HepG2 (cell line): ENCODE data around the gene ZBTB20. TPM values are rescaled to one million over a fixed set of nuclear protein-coding genes. Genes with fewer than 3 reads are reported as not detected.

Experiments used
- JDP2 ChIP-seq: sonication (generic); formaldehyde crosslinking; IDR thresholded peaks from 2 replicates; pipeline ENCODE4 v1.8.1; 2022; ENCODE audit warnings: missing genetic modification reagents, borderline replicate concordance
- SP5 ChIP-seq: IDR thresholded peaks from 2 replicates; pipeline ENCODE4 v1.6.1; 2016; ENCODE audit warnings: low read depth, borderline replicate concordance
- TEAD2 ChIP-seq: sonication (generic); formaldehyde crosslinking; IDR thresholded peaks from 2 replicates; pipeline ENCODE4 v1.9.0; 2021; ENCODE audit warnings: missing genetic modification reagents
- ZNF235 ChIP-seq: sonication (generic); formaldehyde crosslinking; IDR thresholded peaks from 2 replicates; pipeline ENCODE4 v1.8.1; 2023; ENCODE audit warnings: mild to moderate bottlenecking, missing genetic modification reagents, borderline replicate concordance
- ZNF24 ChIP-seq: fragments of 450-650 bp; IDR thresholded peaks from 2 replicates; pipeline ENCODE4 v1.6.1; 2017; ENCODE audit warnings: antibody characterized with exemption, mild to moderate bottlenecking
- polyA plus RNA-seq, 8 experiments: library from polyadenylated mRNA; depleted of rRNA in 3 of 8; stranded (reverse) in 7 of 8; unstranded in 1 of 8; fragments of >200 nt; fragmentation: Illumina TruSeq in 4 of 8; extraction: Trizol in 4 of 8; gene quantifications; 2 replicates each; pipeline versions ENCODE4 v1.2.1 to v1.2.3, GENCODE V29; 2011 to 2016; ENCODE audit warnings: low read depth in 4 of 8, missing spikeins in 1 of 8, mixed read lengths in 1 of 8; ENCODE audit not compliant: insufficient read depth in 1 of 8
- total RNA-seq, 5 experiments: library from RNA; depleted of rRNA; stranded (reverse); fragments of >200 nt; fragmentation: Illumina TruSeq; extraction: Trizol; gene quantifications; 2 replicates each; pipeline ENCODE4 v1.2.3, GENCODE V29; 2016; ENCODE audit warnings: low read depth in 1 of 5
- TF ChIP-seq, protein P1 (sequence below): sonication (generic); formaldehyde crosslinking; IDR thresholded peaks from 2 replicates; pipeline ENCODE4 v1.4.0; 2020; ENCODE audit warnings: mild to moderate bottlenecking, missing genetic modification reagents
- TF ChIP-seq, protein P2 (sequence below): sonication (generic); formaldehyde crosslinking; IDR thresholded peaks from 2 replicates; pipeline ENCODE4 v1.8.0; 2022; ENCODE audit warnings: missing genetic modification reagents, low read depth, mild to moderate bottlenecking, borderline replicate concordance
- TF ChIP-seq, protein P3 (sequence below): sonication (generic); formaldehyde crosslinking; conservative IDR thresholded peaks from 2 replicates; pipeline ENCODE4 v1.4.0; 2020; ENCODE audit warnings: missing genetic modification reagents

Gene ZBTB20
- total and polyA plus RNA-seq, 2 of the 13 experiments (the other 11 are each of a cell fraction or from before 2014, with no cell fraction given) = 1.9 to 8.8 TPM

DNA sequence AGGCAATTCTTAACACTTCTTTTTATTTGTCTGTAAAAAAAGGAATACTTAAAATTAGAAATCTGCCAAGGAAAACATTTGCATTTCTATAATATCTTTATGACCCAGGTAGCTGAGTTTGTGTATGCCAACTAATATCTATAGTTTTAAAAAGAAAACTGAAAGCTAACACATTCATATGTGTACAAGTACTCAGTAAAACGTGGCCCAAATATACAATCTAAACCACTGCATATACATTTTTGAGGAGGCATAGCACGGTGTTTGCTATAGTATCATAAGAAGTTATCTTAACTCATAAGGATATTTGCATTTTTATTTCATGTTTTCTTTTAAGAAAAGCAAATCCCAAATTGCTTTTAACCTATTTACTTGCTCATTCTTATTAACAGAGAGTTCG lies 172.7 kb downstream of the ZBTB20 start (continued):
- TF ChIP-seq, protein P1, sequence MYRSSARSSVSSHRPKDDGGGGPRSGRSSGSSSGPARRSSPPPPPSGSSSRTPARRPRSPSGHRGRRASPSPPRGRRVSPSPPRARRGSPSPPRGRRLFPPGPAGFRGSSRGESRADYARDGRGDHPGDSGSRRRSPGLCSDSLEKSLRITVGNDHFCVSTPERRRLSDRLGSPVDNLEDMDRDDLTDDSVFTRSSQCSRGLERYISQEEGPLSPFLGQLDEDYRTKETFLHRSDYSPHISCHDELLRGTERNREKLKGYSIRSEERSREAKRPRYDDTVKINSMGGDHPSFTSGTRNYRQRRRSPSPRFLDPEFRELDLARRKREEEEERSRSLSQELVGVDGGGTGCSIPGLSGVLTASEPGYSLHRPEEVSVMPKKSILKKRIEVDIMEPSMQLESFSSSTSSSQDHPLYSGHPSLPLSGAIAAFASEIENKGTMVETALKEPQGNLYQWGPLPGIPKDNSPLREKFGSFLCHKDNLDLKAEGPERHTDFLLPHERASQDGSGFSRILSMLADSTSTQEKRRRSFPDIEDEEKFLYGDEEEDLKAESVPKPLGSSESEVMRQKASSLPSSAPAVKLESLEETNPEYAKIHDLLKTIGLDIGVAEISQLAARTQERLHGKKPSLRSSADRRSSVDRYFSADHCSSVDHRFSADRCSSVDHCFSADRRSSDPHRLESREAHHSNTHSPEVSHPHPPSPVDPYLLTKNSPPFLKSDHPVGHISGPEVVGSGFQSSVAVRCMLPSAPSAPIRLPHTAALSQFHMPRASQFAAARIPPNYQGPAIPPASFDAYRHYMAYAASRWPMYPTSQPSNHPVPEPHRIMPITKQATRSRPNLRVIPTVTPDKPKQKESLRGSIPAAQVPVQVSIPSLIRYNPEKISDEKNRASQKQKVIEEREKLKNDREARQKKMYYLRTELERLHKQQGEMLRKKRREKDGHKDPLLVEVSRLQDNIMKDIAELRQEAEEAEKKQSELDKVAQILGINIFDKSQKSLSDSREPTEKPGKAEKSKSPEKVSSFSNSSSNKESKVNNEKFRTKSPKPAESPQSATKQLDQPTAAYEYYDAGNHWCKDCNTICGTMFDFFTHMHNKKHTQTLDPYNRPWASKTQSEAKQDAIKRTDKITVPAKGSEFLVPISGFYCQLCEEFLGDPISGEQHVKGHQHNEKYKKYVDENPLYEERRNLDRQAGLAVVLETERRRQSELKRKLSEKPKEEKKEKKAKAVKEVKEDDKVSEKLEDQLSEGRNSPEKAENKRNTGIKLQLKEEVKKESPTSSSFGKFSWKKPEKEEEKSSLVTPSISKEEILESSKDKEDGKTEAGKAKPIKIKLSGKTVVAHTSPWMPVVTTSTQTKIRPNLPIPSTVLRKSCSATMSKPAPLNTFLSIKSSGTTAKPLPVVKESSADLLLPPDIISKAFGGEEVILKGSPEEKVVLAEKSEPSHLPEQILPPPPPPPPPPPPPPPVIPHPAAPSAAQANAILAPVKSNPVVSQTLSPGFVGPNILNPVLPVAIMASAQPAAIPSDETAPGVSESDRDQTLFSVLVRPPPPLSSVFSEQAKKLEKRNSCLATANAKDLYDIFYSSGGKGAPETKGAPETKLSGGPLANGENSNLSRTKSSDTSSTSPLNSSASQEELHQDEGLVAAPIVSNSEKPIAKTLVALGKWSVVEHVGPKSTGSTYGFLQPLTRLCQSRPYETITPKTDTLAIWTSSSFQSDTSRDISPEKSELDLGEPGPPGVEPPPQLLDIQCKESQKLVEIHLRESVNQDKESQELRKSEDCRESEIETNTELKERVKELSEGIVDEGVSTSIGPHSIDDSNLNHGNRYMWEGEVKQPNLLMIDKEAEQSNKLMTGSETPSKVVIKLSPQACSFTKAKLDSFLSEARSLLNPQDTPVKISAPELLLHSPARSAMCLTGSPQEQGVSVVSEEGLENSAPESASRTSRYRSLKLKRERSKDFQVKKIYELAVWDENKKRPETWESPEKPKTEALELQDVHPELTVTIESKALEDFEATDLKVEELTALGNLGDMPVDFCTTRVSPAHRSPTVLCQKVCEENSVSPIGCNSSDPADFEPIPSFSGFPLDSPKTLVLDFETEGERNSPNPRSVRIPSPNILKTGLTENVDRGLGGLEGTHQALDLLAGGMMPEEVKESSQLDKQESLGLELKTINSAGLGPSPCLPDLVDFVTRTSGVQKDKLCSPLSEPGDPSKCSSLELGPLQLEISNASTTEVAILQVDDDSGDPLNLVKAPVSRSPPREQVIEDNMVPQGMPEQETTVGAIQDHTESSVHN (CRISPR knock-in tag) = no peak
- no peak for TF ChIP-seq JDP2 (CRISPR knock-in tag)
- TF ChIP-seq ZNF24 = no peak
- TF ChIP-seq, protein P2, sequence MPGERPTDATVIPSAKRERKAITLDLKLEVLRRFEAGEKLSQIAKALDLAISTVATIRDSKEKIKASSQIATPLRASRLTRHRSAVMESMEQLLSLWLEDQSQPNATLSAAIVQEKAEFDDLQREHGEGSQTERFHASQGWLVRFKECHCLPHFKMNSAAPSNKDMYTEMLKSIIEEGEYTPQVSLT = no peak
- TF ChIP-seq, protein P3, sequence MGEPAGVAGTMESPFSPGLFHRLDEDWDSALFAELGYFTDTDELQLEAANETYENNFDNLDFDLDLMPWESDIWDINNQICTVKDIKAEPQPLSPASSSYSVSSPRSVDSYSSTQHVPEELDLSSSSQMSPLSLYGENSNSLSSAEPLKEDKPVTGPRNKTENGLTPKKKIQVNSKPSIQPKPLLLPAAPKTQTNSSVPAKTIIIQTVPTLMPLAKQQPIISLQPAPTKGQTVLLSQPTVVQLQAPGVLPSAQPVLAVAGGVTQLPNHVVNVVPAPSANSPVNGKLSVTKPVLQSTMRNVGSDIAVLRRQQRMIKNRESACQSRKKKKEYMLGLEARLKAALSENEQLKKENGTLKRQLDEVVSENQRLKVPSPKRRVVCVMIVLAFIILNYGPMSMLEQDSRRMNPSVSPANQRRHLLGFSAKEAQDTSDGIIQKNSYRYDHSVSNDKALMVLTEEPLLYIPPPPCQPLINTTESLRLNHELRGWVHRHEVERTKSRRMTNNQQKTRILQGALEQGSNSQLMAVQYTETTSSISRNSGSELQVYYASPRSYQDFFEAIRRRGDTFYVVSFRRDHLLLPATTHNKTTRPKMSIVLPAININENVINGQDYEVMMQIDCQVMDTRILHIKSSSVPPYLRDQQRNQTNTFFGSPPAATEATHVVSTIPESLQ = no peak
- no peak for TF ChIP-seq TEAD2 (CRISPR knock-in tag)
- no peak for TF ChIP-seq ZNF235 (CRISPR knock-in tag)
- TF ChIP-seq SP5 (CRISPR knock-in tag) = no peak
